Measurements from ENCODE around the gene MIER2.

DNA sequence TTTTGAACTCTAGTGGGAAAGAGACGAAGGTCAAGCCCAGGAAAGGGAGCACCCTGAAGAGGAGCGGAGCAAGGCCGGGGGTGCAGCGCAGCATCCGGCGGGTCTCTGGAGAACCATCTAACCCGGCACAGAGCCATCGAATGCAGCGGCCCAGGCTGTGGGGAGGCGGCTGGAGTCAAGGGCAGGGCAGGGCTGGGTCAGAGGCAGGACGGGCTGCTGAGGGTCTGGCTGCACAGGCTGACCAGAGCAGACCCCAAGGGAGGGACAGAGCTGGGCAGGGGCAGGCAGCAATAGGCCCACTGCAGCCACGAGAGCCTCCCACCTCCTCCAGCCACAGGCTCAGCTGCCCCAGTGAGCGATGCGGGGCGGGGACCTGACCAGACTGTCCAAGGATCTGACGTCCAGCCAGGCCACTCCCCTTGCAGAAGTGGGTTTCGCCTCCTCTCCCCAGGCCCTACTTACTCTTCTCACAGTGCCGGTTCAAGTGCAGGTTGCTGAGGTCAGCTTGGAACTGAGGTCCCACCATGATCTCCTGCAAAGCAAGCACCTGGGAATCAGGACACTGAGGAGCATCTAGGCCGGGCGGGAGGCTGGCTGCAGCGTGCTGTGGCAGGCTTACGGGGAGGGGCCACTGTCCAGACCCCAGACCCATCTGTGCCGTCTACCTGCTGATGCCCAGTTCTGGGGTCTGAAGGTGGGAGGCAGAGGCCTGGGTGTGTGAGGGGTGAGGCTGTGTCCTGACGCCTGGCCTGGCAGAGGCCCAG lies 19.2 kb downstream of the MIER2 start:
- TF ChIP-seq, protein P1, sequence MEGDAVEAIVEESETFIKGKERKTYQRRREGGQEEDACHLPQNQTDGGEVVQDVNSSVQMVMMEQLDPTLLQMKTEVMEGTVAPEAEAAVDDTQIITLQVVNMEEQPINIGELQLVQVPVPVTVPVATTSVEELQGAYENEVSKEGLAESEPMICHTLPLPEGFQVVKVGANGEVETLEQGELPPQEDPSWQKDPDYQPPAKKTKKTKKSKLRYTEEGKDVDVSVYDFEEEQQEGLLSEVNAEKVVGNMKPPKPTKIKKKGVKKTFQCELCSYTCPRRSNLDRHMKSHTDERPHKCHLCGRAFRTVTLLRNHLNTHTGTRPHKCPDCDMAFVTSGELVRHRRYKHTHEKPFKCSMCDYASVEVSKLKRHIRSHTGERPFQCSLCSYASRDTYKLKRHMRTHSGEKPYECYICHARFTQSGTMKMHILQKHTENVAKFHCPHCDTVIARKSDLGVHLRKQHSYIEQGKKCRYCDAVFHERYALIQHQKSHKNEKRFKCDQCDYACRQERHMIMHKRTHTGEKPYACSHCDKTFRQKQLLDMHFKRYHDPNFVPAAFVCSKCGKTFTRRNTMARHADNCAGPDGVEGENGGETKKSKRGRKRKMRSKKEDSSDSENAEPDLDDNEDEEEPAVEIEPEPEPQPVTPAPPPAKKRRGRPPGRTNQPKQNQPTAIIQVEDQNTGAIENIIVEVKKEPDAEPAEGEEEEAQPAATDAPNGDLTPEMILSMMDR (IDR thresholded peaks at IDR 0.05) = no peak
- TF ChIP-seq POLR2A (IDR thresholded peaks at IDR 0.05) = no peak

Data from body of pancreas (tissue), 4 donors.